ENCODE measurements around the gene TASOR2.
A peak's percentile ranks its signal among the peaks of the same experiment; 100 is the strongest.

TASOR2 gene, protein sequence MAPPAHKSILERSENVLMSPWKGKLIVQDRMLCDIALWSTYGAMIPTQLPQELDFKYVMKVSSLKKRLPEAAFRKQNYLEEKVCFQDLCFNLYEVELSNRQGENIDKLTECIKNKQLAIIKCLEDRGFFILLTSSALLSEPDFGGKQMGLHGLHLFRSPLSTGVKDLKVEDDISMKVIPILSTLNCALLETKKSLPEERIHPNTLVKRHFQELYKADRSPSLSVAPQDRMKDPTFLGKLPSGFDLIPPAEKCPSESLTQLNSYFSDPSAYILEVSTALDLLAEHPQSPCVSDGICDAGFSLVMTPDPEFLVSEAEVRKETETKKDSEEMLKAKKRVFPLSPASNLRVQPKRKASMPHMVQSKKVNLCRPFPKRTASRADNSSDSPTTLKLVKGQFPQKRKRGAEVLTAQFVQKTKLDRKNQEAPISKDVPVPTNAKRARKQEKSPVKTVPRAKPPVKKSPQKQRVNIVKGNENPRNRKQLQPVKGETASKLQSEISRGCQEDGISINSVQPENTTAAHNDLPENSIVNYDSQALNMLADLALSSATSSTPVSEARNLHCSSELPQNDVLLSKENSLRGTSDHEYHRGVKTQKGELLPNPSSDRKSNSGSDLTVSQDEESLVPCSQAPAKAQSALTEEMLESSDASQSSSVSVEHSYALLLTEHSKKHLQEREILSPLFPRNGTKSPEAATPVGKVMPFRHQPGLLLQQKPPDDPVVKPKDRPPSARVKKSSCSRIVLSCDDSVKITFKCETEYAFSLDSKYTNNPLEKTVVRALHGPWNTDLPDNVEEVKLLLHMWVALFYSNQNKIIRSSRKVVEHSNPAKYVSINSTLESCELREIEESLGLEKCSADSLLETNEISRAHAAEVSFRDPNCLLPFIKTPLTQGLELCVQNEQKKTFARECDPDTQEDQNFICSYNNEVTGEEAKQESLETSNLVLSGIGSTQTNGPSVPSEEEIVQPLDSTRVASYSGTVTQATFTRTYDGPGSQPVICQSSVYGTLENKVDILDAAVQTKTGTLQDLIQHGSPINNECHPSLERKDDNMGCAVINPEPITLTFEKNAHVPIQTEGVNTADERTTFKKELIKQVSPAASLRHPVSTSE (N-terminal part only)

DNA sequence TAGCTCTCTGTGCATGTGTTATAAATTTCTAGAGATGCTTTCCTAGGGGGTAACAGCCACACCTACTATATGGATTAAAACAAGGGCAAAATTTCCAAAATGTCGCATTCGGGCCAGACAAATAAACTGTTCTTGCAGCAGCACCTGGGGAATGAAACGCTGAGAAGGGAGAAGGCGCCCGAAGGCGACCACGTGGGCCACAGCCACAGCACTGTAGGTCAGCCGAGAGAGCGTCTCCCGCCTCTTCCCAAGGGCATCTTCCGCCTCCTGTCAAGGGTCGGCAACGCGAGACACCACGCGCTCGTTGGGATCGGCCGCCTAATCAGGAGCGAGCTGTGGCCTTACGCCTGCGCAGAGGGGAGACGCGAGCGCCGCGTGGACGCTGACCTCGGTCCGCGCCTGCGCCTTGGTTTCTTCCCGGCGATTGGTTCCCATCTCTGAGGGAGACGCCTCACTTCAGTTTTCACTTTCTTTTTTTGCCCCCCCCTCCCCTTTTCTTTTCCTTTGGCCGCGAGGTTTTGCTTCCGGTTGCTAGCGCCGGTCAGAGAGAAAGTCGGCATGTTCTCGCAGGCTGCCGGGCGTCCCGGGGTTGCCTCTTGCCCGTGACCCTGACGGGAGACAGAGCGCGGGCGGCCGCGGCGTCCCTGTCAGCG, at the start of gene TASOR2:
TASOR2 (plus strand) TSS at position 521 of the 653 bp plus-strand sequence. CDS start 35,805 bp downstream, outside the sequence.
- peak; percentile 98 for DNase-seq (ENCODE audit: low spot score)

DNA sequence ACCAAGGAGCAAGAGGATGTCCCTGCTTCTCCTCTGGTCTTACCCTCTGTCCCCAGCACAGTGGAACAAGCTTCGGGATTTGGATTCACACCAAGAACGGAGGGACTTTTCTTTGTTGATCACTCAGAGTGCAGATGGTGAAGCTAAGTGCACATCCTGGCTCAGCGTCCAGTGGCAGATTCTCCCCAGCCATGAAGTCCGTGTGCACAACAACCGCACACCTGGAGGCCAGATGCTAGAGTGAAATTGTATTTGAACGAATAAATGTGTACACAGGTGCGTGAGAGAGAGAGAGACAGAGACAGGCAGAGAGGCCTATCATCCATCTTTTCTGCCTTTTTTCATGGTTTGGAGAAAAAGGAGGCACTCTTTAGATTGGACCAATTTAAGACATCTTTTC, 49.7 kb upstream of the TASOR2 start:
- DNase-seq (ENCODE audit: low spot score): no peak

DNA sequence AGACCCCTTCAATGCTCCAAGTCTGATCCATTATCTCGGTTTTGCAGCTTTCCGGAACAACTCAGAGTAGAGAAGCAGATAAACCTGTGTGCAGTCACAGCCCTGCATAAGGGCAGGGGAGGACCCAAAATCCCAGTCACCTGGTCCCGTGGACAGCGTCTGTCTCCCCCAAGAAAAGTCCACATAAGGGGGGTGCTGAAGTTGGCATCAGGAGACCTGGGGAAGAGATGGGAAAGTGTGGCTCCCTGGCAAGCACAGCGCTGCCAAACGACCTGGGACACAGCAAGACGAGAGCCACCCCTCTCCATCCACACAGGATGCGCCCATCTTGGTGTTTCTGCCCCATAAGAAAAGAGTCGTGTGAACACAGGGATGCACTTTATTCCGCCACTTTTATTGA, 46.1 kb upstream of the TASOR2 start:
- no peak for DNase-seq (ENCODE audit: low spot score)

DNA sequence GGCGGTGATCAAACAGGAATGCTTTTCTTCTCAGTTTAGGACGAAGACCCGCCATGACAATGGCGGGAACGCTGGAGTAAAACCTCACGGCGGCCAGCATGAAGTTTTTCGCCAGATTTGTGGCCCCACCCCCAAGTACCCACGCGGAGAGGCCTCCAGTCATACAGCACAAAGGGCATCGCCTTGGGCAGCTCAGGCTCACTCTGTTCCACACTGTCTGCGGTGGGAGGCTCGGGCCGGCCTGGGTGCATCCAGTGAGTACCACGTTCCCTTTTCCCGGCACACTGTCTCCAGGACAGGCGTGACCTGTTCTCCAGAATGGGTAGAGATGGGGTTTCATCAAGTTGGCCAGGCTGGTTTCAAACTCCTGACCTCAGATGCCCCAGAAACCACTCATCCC, 45.6 kb upstream of the TASOR2 start:
- DNase-seq (ENCODE audit: low spot score): no peak

DNA sequence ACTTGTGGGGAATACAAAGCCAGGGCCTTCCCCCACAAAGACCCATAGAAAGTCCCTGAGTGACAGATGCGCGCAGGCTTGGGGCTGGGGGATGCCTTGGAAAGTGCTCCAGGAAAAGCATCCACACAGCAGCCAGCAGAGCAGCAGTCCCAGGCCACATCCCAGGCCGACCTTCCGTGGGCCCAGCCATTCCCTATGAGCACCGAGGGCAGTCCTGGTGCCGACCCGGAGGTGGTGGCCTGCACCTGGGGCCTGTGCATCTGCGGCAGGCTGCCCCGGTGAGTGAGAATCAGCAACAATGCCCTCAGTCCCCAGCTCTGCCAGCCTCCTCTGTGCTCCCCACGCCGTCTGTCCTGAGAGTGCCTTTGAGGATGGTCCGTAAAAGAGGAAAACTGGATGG, 44.6 kb upstream of the TASOR2 start:
- DNase-seq (ENCODE audit: low spot score): no peak

DNA sequence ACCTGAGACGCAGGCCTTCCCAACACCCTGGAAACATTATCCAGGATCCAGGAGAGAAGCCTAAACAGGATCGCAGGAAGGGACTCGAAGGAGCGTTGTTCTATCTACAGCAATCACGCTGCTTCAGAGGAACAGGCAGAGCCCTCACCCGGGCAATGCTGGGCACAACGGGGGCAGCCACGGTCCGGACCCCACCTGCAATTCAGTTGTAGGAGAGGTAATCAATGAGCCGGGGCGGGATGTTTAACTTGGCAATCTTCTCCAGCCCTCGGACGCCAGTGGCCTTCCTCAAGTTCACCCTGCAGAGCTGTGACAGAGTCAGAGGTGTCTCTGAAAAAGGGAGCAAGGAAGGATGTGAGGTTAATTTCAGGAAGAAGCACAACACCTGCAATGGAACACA, 44.1 kb upstream of the TASOR2 start:
- no peak for DNase-seq (ENCODE audit: low spot score)

DNA sequence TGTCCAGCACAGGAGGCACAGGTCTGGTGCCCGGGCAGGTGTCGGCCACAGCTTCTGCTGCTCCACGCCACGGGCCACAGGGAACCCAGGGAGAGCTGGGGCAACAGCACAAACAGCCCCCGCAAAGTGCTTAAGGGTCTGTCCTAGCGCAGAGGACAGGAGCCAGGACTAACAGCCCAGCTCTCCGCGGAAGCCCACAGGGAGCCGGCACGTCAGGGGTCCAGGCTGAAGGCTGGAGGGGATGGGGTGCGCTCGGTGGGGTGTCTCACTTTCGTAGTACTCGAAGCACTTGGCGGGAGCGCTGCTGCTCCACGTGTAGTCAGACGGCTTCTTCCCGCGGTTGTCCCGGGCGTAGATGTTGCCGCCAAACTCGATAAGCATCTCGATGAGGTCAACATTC, 43.1 kb upstream of the TASOR2 start:
- no peak for DNase-seq (ENCODE audit: low spot score)

DNA sequence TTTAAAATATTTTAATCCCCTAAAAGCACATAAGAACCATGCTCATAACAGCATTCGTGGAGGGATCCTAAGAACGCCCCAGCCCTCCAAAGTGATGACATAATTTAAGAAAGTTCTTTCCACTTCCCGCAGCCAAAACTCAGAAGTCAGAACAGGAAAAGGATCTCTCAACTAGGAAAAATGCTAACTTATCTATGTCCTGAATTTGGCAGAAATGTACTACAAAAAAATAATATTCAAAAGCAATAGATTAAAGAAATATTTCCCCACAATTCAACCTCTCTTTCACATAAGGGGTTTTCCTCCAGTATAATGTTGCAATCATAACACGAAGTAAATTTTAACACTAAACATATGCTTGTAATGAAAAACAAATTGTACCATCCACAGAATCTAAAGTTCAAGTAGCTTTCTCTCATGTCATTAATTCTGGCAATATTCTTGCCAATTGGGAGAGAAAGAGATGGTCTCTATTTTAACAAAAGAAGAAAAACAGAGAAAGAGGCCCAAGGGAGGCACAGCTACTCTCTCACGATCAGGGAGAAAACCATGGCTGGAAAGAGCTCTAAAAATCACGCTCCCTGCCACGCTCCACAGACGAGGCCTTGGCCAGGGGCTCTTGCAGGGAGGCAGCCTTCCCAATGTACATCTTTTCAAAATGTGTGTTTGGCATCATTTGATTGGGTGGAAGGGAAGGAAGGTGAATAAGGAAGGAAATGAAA, 41.1 kb upstream of the TASOR2 start:
- DNase-seq (ENCODE audit: low spot score): no peak

DNA sequence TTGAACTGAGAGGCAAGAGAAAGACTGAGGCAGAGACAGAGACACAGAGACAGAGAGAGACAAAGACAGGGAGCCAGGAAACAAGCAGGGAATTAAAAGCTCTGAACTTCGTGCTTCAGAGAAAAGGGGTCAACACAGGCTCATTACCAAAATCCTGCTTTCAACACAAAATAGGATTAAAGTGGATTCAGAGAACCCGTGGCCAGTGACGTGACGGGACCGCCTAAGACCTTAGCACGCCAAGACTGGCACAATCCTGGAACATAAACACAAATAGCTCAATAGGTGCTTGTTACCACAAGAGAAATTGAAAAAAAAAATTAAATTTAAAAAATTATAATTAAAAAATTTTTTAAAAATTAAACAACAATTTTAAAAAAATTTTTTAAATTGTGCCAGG, 39.7 kb upstream of the TASOR2 start:
- DNase-seq (ENCODE audit: low spot score): no peak

DNA sequence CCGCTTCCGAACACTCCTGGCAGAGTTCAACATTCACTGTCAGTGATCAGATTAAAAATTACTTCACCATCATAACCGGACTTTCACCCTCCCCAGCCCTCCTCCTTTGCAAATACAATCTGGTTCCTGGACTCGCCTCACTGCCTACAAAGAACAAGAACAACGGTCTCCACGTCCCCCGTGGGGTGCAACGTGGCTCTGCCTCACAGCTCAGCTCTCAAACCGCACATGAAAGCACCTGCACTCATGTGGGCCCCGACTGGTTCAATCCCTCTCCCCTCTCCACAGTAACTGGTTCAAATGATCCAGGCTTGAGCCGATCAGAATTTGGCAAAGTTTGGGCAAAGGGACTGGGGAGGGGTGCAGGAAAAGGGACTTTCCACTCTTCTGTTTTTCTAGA, 39.3 kb upstream of the TASOR2 start:
- no peak for DNase-seq (ENCODE audit: low spot score)

DNA sequence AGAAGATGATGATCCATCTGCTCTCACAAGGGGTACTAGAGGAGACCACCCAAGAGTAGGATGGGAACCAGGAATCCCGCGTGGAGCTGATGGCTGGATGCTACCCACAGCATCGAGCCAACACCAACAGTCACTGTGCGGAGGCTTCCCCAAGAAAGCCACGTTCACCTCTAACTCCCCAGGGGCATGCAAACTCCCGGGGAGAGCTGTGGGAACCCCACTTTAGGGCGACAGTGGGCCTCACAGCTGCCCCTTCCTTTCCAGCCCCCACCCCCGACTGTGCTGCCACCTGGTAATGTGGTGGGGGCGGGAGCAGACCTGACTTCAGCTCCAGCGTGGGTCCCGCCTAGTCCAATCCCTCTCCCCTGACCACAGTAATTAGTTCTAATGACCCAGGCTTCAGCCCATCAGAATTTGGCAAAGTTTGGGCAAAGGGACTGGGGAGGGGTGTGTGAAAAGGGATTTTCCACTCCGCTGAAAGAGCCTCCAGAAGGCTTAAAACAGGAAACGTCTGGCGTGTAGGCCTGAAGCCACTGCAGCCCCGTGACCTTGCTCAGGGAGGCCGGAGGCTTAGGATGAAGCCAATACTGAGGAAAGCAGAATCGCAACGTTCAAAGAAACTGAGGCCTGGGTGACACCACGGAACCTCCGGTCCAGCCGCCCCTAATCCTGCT, 38.6 kb upstream of the TASOR2 start:
- DNase-seq (ENCODE audit: low spot score): no peak

DNA sequence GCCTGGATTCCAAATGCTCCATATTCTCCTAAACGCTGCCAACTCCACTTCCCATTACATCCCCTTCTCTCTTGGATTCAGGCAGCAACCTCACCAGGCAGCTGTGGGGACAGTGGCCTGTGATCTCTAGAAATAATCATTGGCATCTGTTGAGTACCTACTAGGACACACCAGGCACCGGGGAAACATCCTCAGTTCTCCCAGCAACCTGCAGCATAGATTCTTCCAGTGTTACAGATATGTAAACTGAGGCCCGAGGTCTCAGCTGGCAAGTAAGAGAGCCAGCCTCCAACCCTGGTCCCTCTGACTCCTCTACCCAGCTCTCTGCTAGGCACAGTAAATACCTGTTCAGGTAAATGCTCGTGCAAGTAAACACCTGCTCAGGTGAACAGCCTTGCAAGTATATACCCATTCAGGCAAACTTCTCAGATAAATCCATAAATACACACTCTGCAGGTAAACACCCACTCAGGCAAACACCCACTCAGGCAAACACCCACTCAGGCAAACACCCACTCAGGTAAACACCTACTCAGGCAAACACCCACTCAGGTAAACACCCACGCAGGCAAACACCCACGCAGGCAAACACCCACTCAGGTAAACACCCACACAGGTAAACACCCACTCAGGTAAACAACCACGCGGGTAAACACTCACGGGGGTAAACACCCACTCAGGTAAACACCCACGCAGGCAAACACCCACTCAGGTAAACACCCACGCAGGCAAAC, 37.0 kb upstream of the TASOR2 start:
- no peak for DNase-seq (ENCODE audit: low spot score)

DNA sequence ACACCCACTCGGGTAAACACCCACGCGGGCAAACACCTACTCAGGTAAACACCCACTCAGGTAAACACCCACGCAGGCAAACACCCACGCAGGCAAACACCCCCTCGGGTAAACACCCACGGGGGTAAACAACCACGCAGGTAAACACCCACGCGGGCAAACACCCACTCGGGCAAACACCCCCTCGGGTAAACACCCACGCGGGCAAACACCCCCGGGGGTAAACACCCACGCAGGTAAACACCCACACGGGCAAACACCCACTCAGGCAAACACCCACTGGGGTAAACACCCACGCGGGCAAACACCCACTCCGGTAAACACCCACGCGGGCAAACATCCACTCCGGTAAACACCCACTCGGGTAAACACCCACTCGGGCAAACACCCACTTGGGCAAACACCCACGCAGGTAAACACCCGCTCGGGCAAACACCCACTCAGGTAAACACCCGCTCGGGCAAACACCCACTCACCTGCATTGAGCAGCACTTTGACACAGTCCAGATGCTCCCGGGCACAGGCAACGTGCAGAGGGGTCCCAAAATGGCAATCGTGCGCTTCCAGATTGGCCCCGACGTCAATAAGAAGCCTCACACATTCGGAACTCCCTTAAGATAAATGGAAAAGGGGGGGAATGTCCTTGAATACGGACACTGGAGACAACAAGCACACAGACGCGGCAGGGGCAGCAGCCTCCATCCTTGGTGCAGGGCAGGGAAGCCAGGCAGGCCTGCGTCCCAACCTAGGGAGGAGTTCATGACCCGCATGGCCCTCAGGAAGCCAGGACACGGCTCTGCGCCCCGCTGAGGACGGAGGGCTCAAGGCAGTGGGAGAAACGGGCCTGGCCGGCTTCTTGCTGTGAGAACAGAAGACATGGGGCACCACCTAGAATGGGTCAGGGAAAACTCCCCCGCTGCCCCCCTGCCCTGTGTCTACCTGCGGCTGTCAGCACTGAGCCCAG, 35.9 kb upstream of the TASOR2 start:
- DNase-seq (ENCODE audit: low spot score): no peak

DNA sequence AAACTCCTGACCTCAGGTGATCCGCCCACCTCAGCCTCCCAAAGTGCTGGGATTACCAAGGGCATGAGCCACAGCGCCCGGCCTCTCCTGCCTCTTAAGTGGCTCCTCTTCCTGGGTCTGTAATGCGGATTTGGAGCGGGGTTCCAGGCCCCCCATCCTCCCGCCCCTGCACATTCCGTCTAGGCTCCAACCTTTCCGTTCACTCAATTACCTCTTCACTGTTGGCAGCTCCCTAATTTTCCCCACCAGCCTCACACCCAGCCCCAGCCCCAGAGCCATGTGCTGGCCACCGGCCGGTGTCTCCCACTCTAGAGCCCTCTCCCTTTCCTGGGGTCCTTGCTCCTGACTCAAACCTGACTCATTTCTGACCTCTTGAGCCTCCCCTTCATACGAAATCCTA, 34.9 kb upstream of the TASOR2 start:
- DNase-seq (ENCODE audit: low spot score): no peak

DNA sequence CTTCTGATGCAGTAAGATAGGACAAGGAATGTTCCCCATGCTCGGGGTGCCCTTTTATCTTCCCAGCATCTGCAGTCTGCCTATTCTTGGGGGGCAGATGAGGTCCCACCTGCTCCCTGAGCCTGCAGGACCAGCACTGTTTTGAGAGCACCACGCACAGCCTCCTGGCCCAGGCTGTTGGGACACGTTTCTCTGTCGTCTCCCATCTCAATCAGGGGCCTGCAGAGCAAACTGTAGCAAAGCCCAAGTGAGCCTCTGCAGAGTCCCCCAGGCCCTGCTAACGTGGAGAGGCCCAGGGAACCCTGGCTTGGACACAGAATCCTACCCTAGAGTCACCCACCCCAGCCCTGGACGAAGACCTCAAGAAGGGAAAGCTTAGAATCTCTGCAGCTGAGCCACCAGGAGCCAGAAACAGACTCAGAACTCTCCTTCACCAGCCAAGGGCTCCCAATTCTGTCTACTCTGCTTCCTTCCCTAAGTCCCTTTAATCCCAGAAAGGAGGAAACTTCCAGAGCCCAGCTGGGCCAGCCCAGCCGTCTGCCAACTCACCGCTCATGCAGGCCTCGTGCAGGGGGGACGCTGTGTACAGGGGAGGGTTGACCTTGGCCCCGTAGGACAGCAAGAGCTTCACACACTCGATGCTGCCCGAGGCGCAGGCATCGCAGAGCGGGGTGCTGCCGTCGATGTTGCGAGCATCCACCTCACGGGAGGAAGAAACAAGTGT, 33.8 kb upstream of the TASOR2 start:
- DNase-seq (ENCODE audit: low spot score): no peak

DNA sequence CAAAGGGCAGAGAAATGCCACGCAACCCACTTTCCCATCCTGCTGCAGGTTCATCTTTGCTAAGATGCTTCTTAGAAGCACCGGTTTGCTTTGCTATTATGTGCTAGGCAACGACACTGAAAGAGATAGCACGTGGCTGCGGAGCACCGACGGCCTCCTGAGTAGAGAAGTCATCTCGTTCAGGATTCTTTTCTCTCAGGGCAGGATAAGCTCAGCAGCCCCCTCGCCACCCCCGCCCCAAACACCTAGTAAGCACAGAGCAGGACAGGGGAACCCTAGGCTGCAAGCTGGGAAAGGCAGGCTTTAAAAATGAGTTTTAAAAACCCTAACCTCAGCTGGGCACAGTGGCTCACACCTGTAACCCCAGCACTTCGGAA, 33.3 kb upstream of the TASOR2 start:
- DNase-seq (ENCODE audit: low spot score): no peak

DNA sequence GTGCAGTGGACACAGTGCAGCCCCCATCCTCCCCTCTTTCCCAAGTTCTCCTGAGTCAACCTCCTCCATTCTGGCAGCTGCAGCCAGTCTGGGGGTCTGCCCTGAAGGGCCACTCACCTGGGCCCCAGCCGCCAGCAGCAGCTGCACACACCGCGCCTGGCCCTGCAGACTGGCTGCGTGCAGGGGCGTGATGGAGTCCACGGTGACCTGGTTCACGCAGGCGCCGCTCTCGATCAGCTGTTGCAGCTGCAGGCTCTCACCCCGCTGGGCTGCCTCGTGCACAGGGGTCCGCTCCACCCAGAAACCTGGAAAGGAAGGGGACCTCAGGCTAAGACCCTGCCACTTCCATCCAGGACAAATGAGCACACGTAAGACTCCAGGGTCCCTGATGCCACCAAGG, 31.9 kb upstream of the TASOR2 start:
- no peak for DNase-seq (ENCODE audit: low spot score)

DNA sequence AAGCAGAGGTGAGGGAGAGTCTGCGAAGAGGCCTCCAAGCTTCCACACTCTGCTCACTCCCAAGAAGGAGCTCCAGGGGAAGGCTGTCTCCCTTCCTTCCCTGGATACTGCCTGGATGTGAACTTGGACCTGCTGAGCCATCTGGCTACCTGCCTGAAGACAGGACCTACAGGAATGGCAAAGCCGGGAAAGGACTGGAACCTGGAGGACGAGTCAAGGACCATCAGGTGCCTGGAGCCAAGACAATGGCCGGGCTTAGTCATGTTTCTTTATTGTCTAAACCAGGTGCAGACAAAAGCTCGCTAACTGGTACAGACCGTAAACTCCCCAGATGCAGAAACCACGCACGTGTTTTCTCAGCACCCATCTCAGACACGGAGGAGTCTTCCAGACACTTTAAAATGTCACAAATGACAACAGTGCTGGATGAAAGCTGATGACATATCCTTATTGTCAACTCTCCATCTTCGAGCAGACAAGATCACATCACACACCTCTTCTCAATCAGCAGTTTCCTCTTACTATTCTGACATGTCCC, 30.4 kb upstream of the TASOR2 start:
- no peak for DNase-seq (ENCODE audit: low spot score)
